K562 (cell line): ENCODE measurements around the gene ARL2. TPM values are rescaled to one million over a fixed set of nuclear protein-coding genes. Genes with fewer than 3 reads are reported as not detected.

Source experiments
- CBFB ChIP-seq: sonication (generic); formaldehyde crosslinking; IDR thresholded peaks from 2 replicates; pipeline ENCODE4 v1.4.0; 2020; ENCODE audit warnings: mild to moderate bottlenecking, missing genetic modification reagents
- DMBX1 ChIP-seq: fragments of 250-450 bp; sonication (Bioruptor Pico); IDR thresholded peaks from 2 replicates; pipeline ENCODE4 v1.8.0; 2022; ENCODE audit warnings: inconsistent platforms, mild to moderate bottlenecking, moderate library complexity, borderline replicate concordance
- ELF4 ChIP-seq: fragments of 450-650 bp; formaldehyde crosslinking; IDR thresholded peaks from 2 replicates; pipeline ENCODE4 v1.4.0; 2022; ENCODE audit warnings: missing genetic modification characterization
- ERF ChIP-seq: fragments of 450-650 bp; formaldehyde crosslinking; IDR thresholded peaks from 2 replicates; pipeline ENCODE4 v1.4.0; 2020; ENCODE audit warnings: mild to moderate bottlenecking, mixed read lengths
- MCM5 ChIP-seq: fragments of 450-650 bp; IDR thresholded peaks from 2 replicates; pipeline ENCODE4 v1.6.1; 2016; ENCODE audit warnings: low read depth
- MIER1 ChIP-seq: fragments of 450-650 bp; IDR thresholded peaks from 2 replicates; pipeline ENCODE4 v1.6.1; 2016; ENCODE audit warnings: antibody characterized with exemption, mild to moderate bottlenecking, low read depth
- NFIX ChIP-seq: fragments of 250-450 bp; sonication (Bioruptor Pico); IDR thresholded peaks from 2 replicates; pipeline ENCODE4 v1.4.0; 2020; ENCODE audit warnings: low read depth, mild to moderate bottlenecking, moderate library complexity
- SAFB2 ChIP-seq: fragments of 200-400 bp; formaldehyde crosslinking; IDR thresholded peaks from 2 replicates; pipeline ENCODE4 v1.6.1; 2018; ENCODE audit warnings: borderline replicate concordance, low read length, low read depth, moderate library complexity; ENCODE audit not compliant: severe bottlenecking
- YY1 ChIP-seq, 3 experiments: IDR thresholded peaks; 2 replicates each; pipeline ENCODE4 v1.6.1; 2011; ENCODE audit warnings: low read length in 2 of 3, mild to moderate bottlenecking in 2 of 3, moderate library complexity in 2 of 3, borderline replicate concordance in 1 of 3, control low read depth in 1 of 3, low read depth in 1 of 3; ENCODE audit not compliant: insufficient read depth in 3 of 3, insufficient replicate concordance in 2 of 3, control insufficient read depth in 1 of 3, insufficient read length in 1 of 3; ENCODE audit errors: extremely low read depth in 1 of 3
- ZNF12 ChIP-seq: sonication (generic); formaldehyde crosslinking; IDR thresholded peaks from 2 replicates; pipeline ENCODE4 v1.4.0; 2020; ENCODE audit warnings: mild to moderate bottlenecking, missing genetic modification reagents
- polyA plus RNA-seq, 8 experiments: library from polyadenylated mRNA; depleted of rRNA in 4 of 8; stranded (reverse) in 5 of 8; unstranded in 3 of 8; fragments of >200 nt; fragmentation: Nextera tagmentation in 2 of 8; fragmentation: Illumina TruSeq in 1 of 8; extraction: Ambion mirVana in 2 of 8; extraction: Trizol in 1 of 8; gene quantifications; 2 replicates each; pipeline versions ENCODE4 v1.2.1 to v1.2.3, GENCODE V29; 2011 to 2014; ENCODE audit warnings: inconsistent platforms in 1 of 8, missing spikeins in 1 of 8
- total RNA-seq, 7 experiments: library from RNA; depleted of rRNA in 6 of 7; stranded (reverse); fragments of >200 nt in 6 of 7; fragmentation: Illumina TruSeq in 2 of 7; extraction: Trizol in 2 of 7; gene quantifications; 2 replicates each; pipeline versions ENCODE4 v1.2.1 to v1.2.3, GENCODE V29; 2011 to 2021; ENCODE audit warnings: low replicate concordance in 1 of 7

Gene ARL2
- total and polyA plus RNA-seq, 9 of the 15 experiments (the other 6 are each of a cell fraction or from before 2014, with no cell fraction given): 5.7 to 154 (median 92.2) TPM

- no peak for TF ChIP-seq ZNF12
- peak in 1 of 3 experiments; percentile 13 for TF ChIP-seq YY1 (IDR thresholded peaks at IDR 0.05; ENCODE audit: borderline replicate concordance in 1 of 3, control insufficient read depth in 1 of 3, extremely low read depth in 1 of 3, insufficient read depth in 3 of 3, insufficient read length in 1 of 3, insufficient replicate concordance in 2 of 3, low read depth in 1 of 3, low read length in 2 of 3)
- TF ChIP-seq ELF4 (CRISPR knock-in tag): 0 out of 2 replicates have a peak, but pooled peaks have one; percentile 11
- TF ChIP-seq NFIX (CRISPR knock-in tag): no peak
- TF ChIP-seq MCM5: no peak
- peak; percentile 70; the same call in 1 of the 2 replicates for TF ChIP-seq MIER1
- no peak for TF ChIP-seq CBFB (CRISPR knock-in tag)
- no peak for TF ChIP-seq SAFB2
- TF ChIP-seq DMBX1 (CRISPR knock-in tag): no peak
- TF ChIP-seq ERF (CRISPR knock-in tag): peak; percentile 26; the same call in 1 of the 2 replicates
These were observed 651 bp upstream of the ARL2 start (continued) for GRCh38 chr11:65013130-65013887.
